ENCODE results near the gene PHF2. TPM values are rescaled to one million over a fixed set of nuclear protein-coding genes. Genes with fewer than 3 reads are reported as not detected.

The PHF2 gene
- total RNA-seq, 1 experiment from 2014 or later, result 26.3 TPM

GRCh38 chr9:93567271-93567959, 9.0 kb upstream of the PHF2 start:
- Histone ChIP-seq H3K79me2 (ENCODE audit: low read depth) (no peaks in the 10 kb centered on the region), H3F3A (ENCODE audit: insufficient read depth, low read depth) (peaks cover 24% of the 10 kb centered on the region), H2AFZ (peak overlapping the region; percentile 82), H3K27ac (peak overlapping the region; percentile 66), H3K9me3 (ENCODE audit: insufficient read depth, low read depth) (no peaks in the 10 kb centered on the region), H3K27me3 (ENCODE audit: insufficient read depth, low read depth) (no peaks in the 10 kb centered on the region), H4K20me1 (ENCODE audit: insufficient read depth) (no peaks in the 10 kb centered on the region), H3K4me1 (replicated peaks; ENCODE audit: insufficient read depth) (peaks cover 11% of the 10 kb centered on the region), H3K4me2 (peak overlapping the region; percentile 97), H3K4me3 (peak overlapping the region; percentile 77), H3K36me3 (ENCODE audit: low read depth) (0 out of 2 replicates have a peak, but pooled peaks cover 3% of the 10 kb centered on the region), H3K9me2 (ENCODE audit: insufficient read depth) (no peaks in the 10 kb centered on the region)
- TF ChIP-seq EZH2 (IDR thresholded peaks at IDR 0.05; ENCODE audit: low read depth) (no peak), CTCF (conservative IDR thresholded peaks at IDR 0.05) (no peak)
- no TSS peak for BruUV-seq (replicated peaks)
- ChIA-PET CTCF (interaction anchor here (0.7 to 1.0 kb wide), 2 partner anchors 120 to 237 kb away, joined by 3 to 4 read pairs; no protein-coding TSS in a partner anchor), POLR2A (ENCODE audit: unreplicated experiment) (interaction anchor here (0.7 kb wide), 1 partner anchor 472 kb away, joined by 3 read pairs; no protein-coding TSS in a partner anchor)
- intact Hi-C loops (cut with micrococcal nuclease; ENCODE audit: unreplicated experiment), result loop anchor here (2.0 to 10.0 kb wide), 7 partner anchors 33 to 760 kb away; partner anchors contain the start of genes CARD19, FAM120A and FAM120AOS
- DNase-seq, result peak in 1 of 2 experiments; percentile 15

- no peak for TF ChIP-seq EZH2 (IDR thresholded peaks at IDR 0.05; ENCODE audit: low read depth)
- TF ChIP-seq CTCF (conservative IDR thresholded peaks at IDR 0.05), result no peak
- no peaks in the 10 kb centered on the region for H3K79me2 ChIP-seq (ENCODE audit: low read depth)
- BruUV-seq (replicated peaks), result no TSS peak
- ChIA-PET POLR2A (ENCODE audit: unreplicated experiment) (interaction anchor here (0.6 kb wide), 1 partner anchor 1873 kb away, joined by 6 read pairs; no protein-coding TSS in a partner anchor), CTCF (no interaction called here)
- H3K9me3 ChIP-seq (ENCODE audit: insufficient read depth, low read depth), result no peaks in the 10 kb centered on the region
- intact Hi-C loops (cut with micrococcal nuclease; ENCODE audit: unreplicated experiment), result loop anchor here (5.0 to 10.0 kb wide), 4 partner anchors 116 to 761 kb away; partner anchors contain the start of genes CARD19, FAM120A and FAM120AOS
- no peak overlapping the region for H3K4me3 ChIP-seq
- H3K36me3 ChIP-seq (ENCODE audit: low read depth), result 0 out of 2 replicates have a peak, but pooled peaks cover 3% of the 10 kb centered on the region
- H3K9me2 ChIP-seq (ENCODE audit: insufficient read depth), result no peaks in the 10 kb centered on the region
- H2AFZ ChIP-seq, result no peak overlapping the region
- H3K4me1 ChIP-seq (replicated peaks; ENCODE audit: insufficient read depth), result peaks cover 11% of the 10 kb centered on the region
- no peaks in the 10 kb centered on the region for H4K20me1 ChIP-seq (ENCODE audit: insufficient read depth)
- H3K27ac ChIP-seq, result no peak overlapping the region
- peaks cover 19% of the 10 kb centered on the region for H3F3A ChIP-seq (ENCODE audit: insufficient read depth, low read depth)
- no peak overlapping the region for H3K4me2 ChIP-seq
- no peak for DNase-seq
- no peaks in the 10 kb centered on the region for H3K27me3 ChIP-seq (ENCODE audit: insufficient read depth, low read depth)
Observed at GRCh38 chr9:93568169-93568568, 8.2 kb upstream of the PHF2 start.

GRCh38 chr9:93569621-93570174, 6.7 kb upstream of the PHF2 start:
- intact Hi-C loops (cut with micrococcal nuclease; ENCODE audit: unreplicated experiment), result loop anchor here (5.0 to 10.0 kb wide), 4 partner anchors 117 to 762 kb away; partner anchors contain the start of genes CARD19, FAM120A and FAM120AOS
- Histone ChIP-seq H3K4me2 (no peak overlapping the region), H3K27me3 (ENCODE audit: insufficient read depth, low read depth) (no peaks in the 10 kb centered on the region), H3K9me2 (ENCODE audit: insufficient read depth) (no peaks in the 10 kb centered on the region), H3K4me3 (no peak overlapping the region), H2AFZ (no peak overlapping the region), H3F3A (ENCODE audit: insufficient read depth, low read depth) (peaks cover 19% of the 10 kb centered on the region), H3K79me2 (ENCODE audit: low read depth) (no peaks in the 10 kb centered on the region), H3K4me1 (replicated peaks; ENCODE audit: insufficient read depth) (peaks cover 11% of the 10 kb centered on the region), H3K9me3 (ENCODE audit: insufficient read depth, low read depth) (no peaks in the 10 kb centered on the region), H3K27ac (no peak overlapping the region), H3K36me3 (ENCODE audit: low read depth) (0 out of 2 replicates have a peak, but pooled peaks cover 3% of the 10 kb centered on the region), H4K20me1 (ENCODE audit: insufficient read depth) (no peaks in the 10 kb centered on the region)
- BruUV-seq (replicated peaks), result no TSS peak
- ChIA-PET CTCF (no interaction called here), POLR2A (ENCODE audit: unreplicated experiment) (no interaction called here)
- DNase-seq, result no peak
- no peak for TF ChIP-seq CTCF (conservative IDR thresholded peaks at IDR 0.05)
- TF ChIP-seq EZH2 (IDR thresholded peaks at IDR 0.05; ENCODE audit: low read depth), result no peak
